Ishikawa (cell line): Measurements from ENCODE around the gene RND3.

Experiments
- CEBPB ChIP-seq: IDR thresholded peaks from 2 replicates; pipeline ENCODE4 v1.6.1; 2012
- CREB1 ChIP-seq: IDR thresholded peaks from 2 replicates; pipeline ENCODE4 v1.6.1; 2012; ENCODE audit warnings: low read depth
- EGR1 ChIP-seq: IDR thresholded peaks from 2 replicates; pipeline ENCODE4 v1.6.1; 2012
- EP300 ChIP-seq: IDR thresholded peaks from 2 replicates; pipeline ENCODE4 v1.6.1; 2012; ENCODE audit warnings: borderline replicate concordance
- FOXM1 ChIP-seq: IDR thresholded peaks from 2 replicates; pipeline ENCODE4 v1.6.1; 2012; ENCODE audit warnings: low read depth, borderline replicate concordance
- MAX ChIP-seq: IDR thresholded peaks from 2 replicates; pipeline ENCODE4 v1.6.1; 2012
- NFIC ChIP-seq: IDR thresholded peaks from 2 replicates; pipeline ENCODE4 v1.6.1; 2012
- RAD21 ChIP-seq: IDR thresholded peaks from 2 replicates; pipeline ENCODE4 v1.6.1; 2012; ENCODE audit warnings: low read depth
- REST ChIP-seq: IDR thresholded peaks from 2 replicates; pipeline ENCODE4 v1.6.1; 2012; ENCODE audit warnings: low read depth, mild to moderate bottlenecking
- TAF1 ChIP-seq: IDR thresholded peaks from 2 replicates; pipeline ENCODE4 v1.6.1; 2012; ENCODE audit warnings: low read depth, mild to moderate bottlenecking
- TCF12 ChIP-seq: IDR thresholded peaks from 2 replicates; pipeline ENCODE4 v1.6.1; 2012; ENCODE audit warnings: low read depth
- TEAD4 ChIP-seq: IDR thresholded peaks from 2 replicates; pipeline ENCODE4 v1.6.1; 2012
- USF1 ChIP-seq: IDR thresholded peaks from 2 replicates; pipeline ENCODE4 v1.6.1; 2012
- YY1 ChIP-seq: IDR thresholded peaks from 2 replicates; pipeline ENCODE4 v1.6.1; 2012; ENCODE audit warnings: low read depth
- ZBTB7A ChIP-seq: IDR thresholded peaks from 2 replicates; pipeline ENCODE4 v1.6.1; 2012; ENCODE audit warnings: low read depth

The RND3 gene

DNA sequence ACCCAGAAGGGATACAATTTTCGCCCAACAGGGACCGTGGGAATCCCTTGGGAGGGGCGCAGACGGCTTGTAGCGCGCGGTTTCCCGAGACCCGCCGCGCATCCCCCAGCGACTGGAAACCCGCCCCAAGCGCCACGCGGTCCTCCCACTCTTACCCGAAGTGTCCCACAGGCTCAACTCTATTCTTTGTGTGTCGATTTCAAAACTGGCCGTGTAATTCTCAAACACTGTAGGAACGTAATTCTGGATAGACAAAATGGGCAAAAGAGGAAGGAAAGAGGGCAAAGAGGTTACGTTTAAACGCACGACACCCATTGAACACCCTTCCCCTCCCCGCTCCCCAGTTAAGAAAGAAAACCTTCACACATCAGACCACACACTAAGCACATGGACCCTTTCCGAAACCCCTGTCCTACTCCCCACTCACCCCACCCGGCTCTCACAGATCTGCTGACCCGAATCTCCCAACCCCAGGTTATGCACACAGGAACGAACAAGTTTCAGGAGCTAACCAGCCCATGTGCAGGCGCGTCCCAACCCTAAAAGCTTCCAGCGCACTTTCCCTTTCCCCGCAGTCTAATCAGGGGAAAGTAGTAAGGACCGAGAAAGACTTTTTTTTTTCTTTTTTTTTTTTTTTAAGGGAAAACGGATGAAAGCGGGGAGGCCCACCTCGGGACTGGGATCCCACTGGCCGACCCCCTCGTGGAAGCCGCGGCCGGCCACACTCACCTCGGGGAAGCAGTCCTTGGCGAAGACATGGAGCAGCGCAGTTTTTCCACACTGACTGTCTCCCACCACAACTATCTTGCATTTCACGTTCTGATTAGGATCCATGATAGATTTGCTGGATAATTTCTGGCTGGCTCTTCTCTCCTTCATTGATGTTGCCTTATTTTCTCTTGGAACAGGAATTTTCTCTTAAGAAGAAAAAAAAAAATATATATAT lies 655 bp downstream of the RND3 start:
- TF ChIP-seq TEAD4 (no peak), FOXM1 (peak; percentile 10; the same call in 1 of the 2 replicates), RAD21 (no peak), USF1 (no peak), NFIC (no peak), EP300 (no peak), ZBTB7A (peak; percentile 48; the same call in 1 of the 2 replicates), CREB1 (no peak), MAX (peak; percentile 32; the same call in 1 of the 2 replicates), CEBPB (no peak), TAF1 (0 out of 2 replicates have a peak, but pooled peaks have one; percentile 6)

DNA sequence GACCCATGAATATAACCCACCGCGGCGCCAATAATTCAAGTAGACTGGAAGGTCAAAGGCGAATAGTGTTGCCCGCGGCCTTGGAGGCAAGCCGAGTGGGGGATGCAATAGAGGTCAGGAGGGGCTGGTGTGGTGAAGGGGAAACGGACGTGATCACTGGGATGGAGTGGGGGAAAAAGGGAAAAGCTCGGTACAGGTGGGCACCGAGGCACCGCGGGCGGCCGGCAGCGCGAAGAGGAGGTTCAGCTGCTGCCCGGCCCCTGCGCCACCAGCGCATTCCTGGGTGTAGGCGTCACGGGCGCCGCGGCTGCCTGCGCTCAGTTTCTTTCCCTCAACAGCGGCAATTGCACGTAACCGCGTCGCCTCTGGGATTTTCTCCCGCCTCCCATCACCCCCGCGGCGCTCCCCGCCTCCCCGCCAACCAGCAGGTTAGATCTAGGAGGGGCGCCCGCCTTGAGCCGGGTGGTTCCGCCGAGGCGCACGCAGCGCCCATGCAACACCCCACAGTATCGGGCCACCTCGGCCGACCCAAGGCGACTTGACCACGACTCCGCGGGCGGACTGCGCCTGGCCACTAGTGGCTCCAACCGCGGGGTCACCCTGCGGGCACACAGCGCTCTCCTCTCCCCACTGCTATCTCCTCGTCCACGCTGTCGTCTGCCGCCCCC lies 1.5 kb downstream of the RND3 start:
- 0 out of 2 replicates have a peak, but pooled peaks have one; percentile 11 for TF ChIP-seq FOXM1
- 0 out of 2 replicates have a peak, but pooled peaks have one; percentile 6 for TF ChIP-seq EGR1
- TF ChIP-seq ZBTB7A, result 0 out of 2 replicates have a peak, but pooled peaks have one; percentile 14
- TF ChIP-seq TAF1, result peak; percentile 47
- peak; percentile 53 for TF ChIP-seq MAX
- no peak for TF ChIP-seq USF1
- TF ChIP-seq REST, result no peak
- no peak for TF ChIP-seq NFIC
- no peak for TF ChIP-seq RAD21
- TF ChIP-seq TEAD4, result peak; percentile 90
- TF ChIP-seq CREB1, result no peak

GRCh38 chr2:150485114-150485870 lies 2.2 kb downstream of the RND3 start:
- TF ChIP-seq NFIC (peak; percentile 49), CREB1 (no peak), RAD21 (no peak; the same call in 1 of the 2 replicates), ZBTB7A (0 out of 2 replicates have a peak, but pooled peaks have one; percentile 18), YY1 (no peak), CEBPB (no peak), MAX (peak; percentile 38), TEAD4 (peak; percentile 22; the same call in 1 of the 2 replicates), REST (no peak)

DNA sequence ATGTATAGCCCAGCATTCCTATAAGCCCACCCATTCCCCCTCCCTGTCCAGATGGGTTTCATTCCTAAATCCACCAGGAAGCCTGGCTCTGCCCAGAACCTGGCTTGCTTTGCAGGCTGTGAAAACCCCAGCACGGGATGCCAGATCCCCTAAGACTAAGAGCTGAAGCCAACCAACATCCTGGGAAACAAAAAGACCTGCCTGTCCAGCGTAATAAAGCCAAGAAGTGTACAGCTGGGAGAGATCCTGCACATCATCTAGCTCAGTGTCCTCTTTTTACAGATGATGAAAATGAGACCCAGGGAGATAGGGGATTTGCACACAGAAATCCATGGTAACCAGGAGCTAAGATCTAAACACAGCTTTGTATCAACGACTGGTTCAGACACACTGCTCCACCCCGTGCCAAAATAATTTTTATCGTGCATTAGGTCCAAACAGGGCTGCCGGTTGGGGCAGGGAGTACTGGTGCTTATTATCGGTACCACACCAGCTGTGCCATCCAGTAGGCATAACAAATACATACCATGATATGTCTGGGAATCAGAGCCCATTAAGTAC lies 2.9 kb downstream of the RND3 start:
- TF ChIP-seq MAX (no peak), TEAD4 (no peak), TAF1 (no peak), YY1 (no peak), TCF12 (no peak), NFIC (no peak), EGR1 (no peak), RAD21 (no peak), CEBPB (no peak), REST (no peak), USF1 (no peak), EP300 (no peak), ZBTB7A (no peak), CREB1 (no peak), FOXM1 (no peak)
